Right atrium auricular region (tissue), 2 donors: ENCODE data around the gene PRMT1. TPM values are rescaled to one million over a fixed set of nuclear protein-coding genes. Genes with fewer than 3 reads are reported as not detected.

Experiments
- DNase-seq: peaks from one replicate; pipeline ENCODE4 v3.0.0-alpha.2; 2019; ENCODE audit warnings: low spot score
- H3K27ac ChIP-seq, 2 donors: fragments of 200-600 bp; sonication (generic); 1 replicate in 1 of 2; 2 replicates in 1 of 2; pipeline ENCODE4 v1.5.1; 2016 to 2019
- H3K27me3 ChIP-seq, 2 donors: fragments of 200-600 bp; sonication (generic); one replicate each; pipeline versions ENCODE4 v1.5.1 to v1.6.0; 2017 to 2019
- H3K36me3 ChIP-seq: fragments of 200-600 bp; sonication (generic); one replicate; pipeline ENCODE4 v1.5.1; 2016
- H3K4me1 ChIP-seq, 2 donors: fragments of 200-600 bp; sonication (generic); one replicate each; pipeline versions ENCODE4 v1.5.1 to v1.6.0; 2017 to 2019
- H3K4me3 ChIP-seq, 2 donors: fragments of 200-600 bp; sonication (generic); 1 replicate in 1 of 2; 2 replicates in 1 of 2; pipeline ENCODE4 v1.5.1; 2017 to 2019; ENCODE audit warnings: mild to moderate bottlenecking in 1 of 2, moderate library complexity in 1 of 2
- H3K9me3 ChIP-seq, 2 donors: fragments of 200-600 bp; sonication (generic); one replicate each; pipeline ENCODE4 v1.5.1; 2019
- CTCF ChIP-seq, 2 donors: fragments of 200-600 bp; sonication (generic); IDR thresholded peaks; one replicate each; pipeline ENCODE4 v1.5.1; 2019; ENCODE audit warnings: antibody characterized with exemption in 2 of 2
- total RNA-seq, 2 donors: library from RNA; depleted of rRNA; stranded (reverse); fragments of >200 nt; gene quantifications; one replicate each; pipeline ENCODE4 v1.1.0, GENCODE V29; 2016

PRMT1 gene
- total RNA-seq, 2 donors from 2014 or later = 187 to 192 TPM

- DNase-seq = no peak
- no peak overlapping the region for H3K27ac ChIP-seq
- H3K4me3 ChIP-seq = no peak overlapping the region
- H3K4me1 ChIP-seq = no peaks in the 10 kb centered on the region
- peaks cover 88% of the 10 kb centered on the region for H3K36me3 ChIP-seq
- no peak for TF ChIP-seq CTCF (IDR thresholded peaks at IDR 0.05)
- H3K27me3 ChIP-seq = no peaks in the 10 kb centered on the region
- H3K9me3 ChIP-seq = no peaks in the 10 kb centered on the region
Measured at GRCh38 chr19:49653466-49653806, 23.6 kb upstream of the PRMT1 start.

GRCh38 chr19:49654581-49654980 lies 22.5 kb upstream of the PRMT1 start:
- peaks cover 91% of the 10 kb centered on the region for H3K36me3 ChIP-seq
- H3K9me3 ChIP-seq = no peaks in the 10 kb centered on the region
- H3K27ac ChIP-seq = no peak overlapping the region
- H3K27me3 ChIP-seq = no peaks in the 10 kb centered on the region
- H3K4me1 ChIP-seq = no peaks in the 10 kb centered on the region
- TF ChIP-seq CTCF (IDR thresholded peaks at IDR 0.05) = no peak
- no peak for DNase-seq
- no peak overlapping the region for H3K4me3 ChIP-seq

- Histone ChIP-seq H3K36me3 (peaks cover 92% of the 10 kb centered on the region), H3K27me3 (no peaks in the 10 kb centered on the region), H3K4me1 (no peaks in the 10 kb centered on the region), H3K4me3 (no peak overlapping the region), H3K27ac (no peak overlapping the region), H3K9me3 (no peaks in the 10 kb centered on the region)
- TF ChIP-seq CTCF (IDR thresholded peaks at IDR 0.05) = no peak
- DNase-seq = no peak
Measured at GRCh38 chr19:49655570-49656455, 21.3 kb upstream of the PRMT1 start.

GRCh38 chr19:49656456-49657109 lies 20.5 kb upstream of the PRMT1 start:
- no peak for TF ChIP-seq CTCF (IDR thresholded peaks at IDR 0.05)
- Histone ChIP-seq H3K27me3 (no peaks in the 10 kb centered on the region), H3K9me3 (no peaks in the 10 kb centered on the region), H3K4me1 (no peaks in the 10 kb centered on the region), H3K4me3 (no peak overlapping the region), H3K36me3 (peaks cover 93% of the 10 kb centered on the region), H3K27ac (no peak overlapping the region)
- no peak for DNase-seq

GRCh38 chr19:49657493-49658138 lies 19.5 kb upstream of the PRMT1 start:
- Histone ChIP-seq H3K4me1 (no peaks in the 10 kb centered on the region), H3K27ac (no peak overlapping the region), H3K4me3 (no peak overlapping the region), H3K27me3 (no peaks in the 10 kb centered on the region), H3K9me3 (no peaks in the 10 kb centered on the region), H3K36me3 (peaks cover 99% of the 10 kb centered on the region)
- DNase-seq = no peak
- no peak for TF ChIP-seq CTCF (IDR thresholded peaks at IDR 0.05)
